HepG2 (cell line): Measurements from ENCODE around the gene CCDC148. TPM values are rescaled to one million over a fixed set of nuclear protein-coding genes. Genes with fewer than 3 reads are reported as not detected.

Experiments used
- ATAC-seq: fragments of 200-7000 bp; cut with Tn5 transposase; 3 replicates; pipeline ENCODE4 v1.9.1; 2020; ENCODE audit warnings: mild to moderate bottlenecking, moderate library complexity
- BruUV-seq: library from RNA; stranded (reverse); fragments of 400-500 nt; replicated peaks from 2 replicates; lab custom pipeline; 2021; lab: Mats Ljungman, UMichigan
- CTCF ChIA-PET: fragments of 300-600 bp; formaldehyde crosslinking; extraction: SDS; loops from one replicate; lab custom pipeline; 2021; ENCODE audit warnings: low total read pairs, inconsistent platforms, low intra/inter-chr PET ratio; lab: Yijun Ruan, JAX
- POLR2A ChIA-PET: fragments of 350-600 bp; sonication (Branson Sonifier 250); formaldehyde crosslinking; loops from one replicate; lab custom pipeline; 2020; ENCODE audit warnings: antibody characterized with exemption, inconsistent platforms; lab: Yijun Ruan, JAX
- DNase-seq: peaks from one replicate; pipeline ENCODE4 v3.0.0-alpha.2; 2015; ENCODE audit warnings: low spot score
- FAIRE-seq: peaks from 3 replicates; lab custom pipeline; 2011; peaks lifted over from hg19 to GRCh38; lab: Jason Lieb, UNC
- H2AFZ ChIP-seq: one replicate; pipeline ENCODE4 v1.6.1; 2011; ENCODE audit warnings: low read length, inconsistent platforms
- H3K27ac ChIP-seq: fragments of 300-600 bp; 3 replicates; pipeline ENCODE4 v1.8.0; 2011; ENCODE audit warnings: mixed run types, mild to moderate bottlenecking, mixed read lengths, low read length, inconsistent platforms; ENCODE audit not compliant: insufficient read depth; ENCODE audit errors: extremely low read length
- H3K27me3 ChIP-seq, 2 experiments: fragments of 200-600 bp in 1 of 2; 2 replicates in 1 of 2; 3 replicates in 1 of 2; pipeline versions ENCODE4 v1.6.0 to v1.8.0; 2011; ENCODE audit warnings: low read length in 2 of 2, mild to moderate bottlenecking in 2 of 2, moderate library complexity in 2 of 2, inconsistent platforms in 1 of 2; ENCODE audit not compliant: insufficient read depth in 2 of 2, control insufficient read depth in 1 of 2
- H3K36me3 ChIP-seq, 2 experiments: fragments of 200-600 bp in 1 of 2; replicated peaks in 1 of 2; 2 replicates in 1 of 2; 3 replicates in 1 of 2; pipeline versions ENCODE4 v1.5.1 to v1.8.0; 2011; ENCODE audit warnings: low read length in 2 of 2, inconsistent platforms in 1 of 2; ENCODE audit not compliant: insufficient read depth in 2 of 2, control insufficient read depth in 1 of 2
- H3K4me1 ChIP-seq: 2 replicates; pipeline ENCODE4 v1.5.1; 2012; ENCODE audit warnings: low read length, inconsistent platforms; ENCODE audit not compliant: insufficient read depth
- H3K4me2 ChIP-seq: 2 replicates; pipeline ENCODE4 v1.6.0; 2011; ENCODE audit warnings: low read depth, low read length, inconsistent platforms
- H3K4me3 ChIP-seq, 3 experiments: fragments of 200-600 bp in 1 of 3; sonication (generic), shearing (Covaris generic) in 1 of 3; replicated peaks in 1 of 3; 2 replicates each; pipeline ENCODE4 v1.5.1; 2011 to 2016; ENCODE audit warnings: low read length in 3 of 3, inconsistent platforms in 2 of 3, low read depth in 2 of 3, mild to moderate bottlenecking in 2 of 3, control low read depth in 1 of 3, mixed read lengths in 1 of 3; ENCODE audit not compliant: insufficient read depth in 1 of 3
- H3K79me2 ChIP-seq: one replicate; pipeline ENCODE4 v1.6.1; 2011; ENCODE audit warnings: low read length, inconsistent platforms; ENCODE audit not compliant: insufficient read depth
- H3K9ac ChIP-seq: 2 replicates; pipeline ENCODE4 v1.6.0; 2011; ENCODE audit warnings: mild to moderate bottlenecking, low read depth, low read length, inconsistent platforms; ENCODE audit not compliant: insufficient read depth
- H3K9me3 ChIP-seq: 2 replicates; pipeline ENCODE4 v1.5.1; 2012; ENCODE audit warnings: mild to moderate bottlenecking, low read length
- H4K20me1 ChIP-seq: 2 replicates; pipeline ENCODE4 v1.6.0; 2011; ENCODE audit warnings: inconsistent platforms, mild to moderate bottlenecking, low read length, moderate library complexity; ENCODE audit not compliant: insufficient read depth
- NCOA1 ChIP-seq: sonication (generic); formaldehyde crosslinking; IDR thresholded peaks from 2 replicates; pipeline ENCODE4 v1.9.0; 2021; ENCODE audit warnings: missing genetic modification reagents
- PHF5A ChIP-seq: IDR thresholded peaks from one replicate; pipeline ENCODE4 v1.6.1; 2018; ENCODE audit warnings: low read depth, missing genetic modification reagents; ENCODE audit not compliant: unreplicated experiment
- SETDB1 ChIP-seq: sonication (generic); formaldehyde crosslinking; IDR thresholded peaks from 2 replicates; pipeline ENCODE4 v1.5.1; 2020; ENCODE audit warnings: missing genetic modification reagents, mild to moderate bottlenecking, borderline replicate concordance
- SNRNP70 ChIP-seq: fragments of 200-400 bp; formaldehyde crosslinking; IDR thresholded peaks from 2 replicates; pipeline ENCODE4 v1.6.1; 2017; ENCODE audit warnings: mild to moderate bottlenecking, low read depth, low read length, moderate library complexity
- XRCC5 ChIP-seq: fragments of 200-400 bp; formaldehyde crosslinking; optimal IDR thresholded peaks from 2 replicates; pipeline ENCODE3; 2017; ENCODE audit warnings: mild to moderate bottlenecking, low read length
- ZNF331 ChIP-seq: sonication (generic); formaldehyde crosslinking; IDR thresholded peaks from 2 replicates; pipeline ENCODE4 v1.4.0; 2020; ENCODE audit warnings: missing genetic modification reagents
- ZNF383 ChIP-seq: sonication (generic); formaldehyde crosslinking; IDR thresholded peaks from 2 replicates; pipeline ENCODE4 v1.4.0; 2020; ENCODE audit warnings: missing genetic modification reagents, mild to moderate bottlenecking, borderline replicate concordance
- ZNF703 ChIP-seq: sonication (generic); formaldehyde crosslinking; IDR thresholded peaks from 2 replicates; pipeline ENCODE4 v1.5.1; 2020; ENCODE audit warnings: missing genetic modification reagents, mild to moderate bottlenecking, moderate library complexity, borderline replicate concordance
- ZNF737 ChIP-seq: sonication (generic); formaldehyde crosslinking; IDR thresholded peaks from 2 replicates; pipeline ENCODE4 v1.5.0; 2020; ENCODE audit warnings: missing genetic modification reagents, mild to moderate bottlenecking, borderline replicate concordance
- ZNF75D ChIP-seq: sonication (generic); formaldehyde crosslinking; IDR thresholded peaks from 2 replicates; pipeline ENCODE4 v1.8.1; 2023; ENCODE audit warnings: missing genetic modification reagents, mild to moderate bottlenecking, borderline replicate concordance
- WGBS: methylation state at CpG from one replicate; pipeline ENCODE4 v1.1.6; 2017; ENCODE audit warnings: low lambda C conversion rate; 5-methylcytosine and 5-hydroxymethylcytosine counted together
- in situ Hi-C: cut with HindIII; loops from 2 replicates; pipeline ENCODE4 v1.10.0; 2017; ENCODE audit warnings: low pct_unique_long_range_greater_than_20kb; ENCODE audit not compliant: extremely low pct_ligation_motif_present
- intact Hi-C: fragments of 100-400 bp; cut with micrococcal nuclease; formaldehyde crosslinking; loops from one replicate; pipeline ENCODE4 v1.10.0; 2022; ENCODE audit not compliant: unreplicated experiment
- polyA plus RNA-seq, 8 experiments: library from polyadenylated mRNA; depleted of rRNA in 3 of 8; stranded (reverse) in 7 of 8; unstranded in 1 of 8; fragments of >200 nt; fragmentation: Illumina TruSeq in 4 of 8; extraction: Trizol in 4 of 8; gene quantifications; 2 replicates each; pipeline versions ENCODE4 v1.2.1 to v1.2.3, GENCODE V29; 2011 to 2016; ENCODE audit warnings: low read depth in 4 of 8, missing spikeins in 1 of 8, mixed read lengths in 1 of 8; ENCODE audit not compliant: insufficient read depth in 1 of 8
- total RNA-seq, 5 experiments: library from RNA; depleted of rRNA; stranded (reverse); fragments of >200 nt; fragmentation: Illumina TruSeq; extraction: Trizol; gene quantifications; 2 replicates each; pipeline ENCODE4 v1.2.3, GENCODE V29; 2016; ENCODE audit warnings: low read depth in 1 of 5
- TF ChIP-seq, protein P1 (sequence below): sonication (generic); formaldehyde crosslinking; IDR thresholded peaks from 2 replicates; pipeline ENCODE4 v1.8.1; 2023; ENCODE audit warnings: mild to moderate bottlenecking, missing genetic modification reagents
- TF ChIP-seq, protein P2 (sequence below): sonication (generic); formaldehyde crosslinking; IDR thresholded peaks from 2 replicates; pipeline ENCODE4 v1.4.0; 2020; ENCODE audit warnings: missing genetic modification reagents
- TF ChIP-seq, protein P3 (sequence below): fragments of 450-650 bp; IDR thresholded peaks from 2 replicates; pipeline ENCODE4 v1.6.1; 2017; ENCODE audit warnings: mild to moderate bottlenecking

Gene CCDC148
- total and polyA plus RNA-seq, 2 of the 13 experiments (the other 11 are each of a cell fraction or from before 2014, with no cell fraction given) = 0.30 to 0.49 TPM

DNA sequence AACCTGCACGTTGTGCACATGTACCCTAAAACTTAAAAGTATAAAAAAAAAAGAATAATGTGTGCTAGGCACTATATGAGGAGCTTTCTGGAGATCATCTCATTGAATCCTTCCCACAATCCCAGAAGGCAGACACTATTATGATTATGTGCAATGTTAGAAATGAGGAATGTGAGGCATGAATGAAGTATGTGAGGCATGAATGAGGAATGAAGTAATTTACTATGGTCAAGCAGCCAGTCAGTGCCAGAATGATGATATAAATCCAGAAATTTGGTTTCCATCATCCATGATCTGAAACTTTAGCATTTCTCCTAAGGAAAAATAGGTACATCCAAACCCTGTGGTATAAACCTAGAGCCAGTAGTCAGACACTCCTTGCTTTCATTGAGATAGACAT lies 42.0 kb downstream of the CCDC148 start:
- 0 out of 2 replicates have a peak, but pooled peaks cover 6% of the 10 kb centered on the region for H3K9me3 ChIP-seq
- no peak for TF ChIP-seq PHF5A (CRISPR knock-in tag)
- no peak for TF ChIP-seq ZNF737
- no peak for TF ChIP-seq SNRNP70
- TF ChIP-seq, protein P1, sequence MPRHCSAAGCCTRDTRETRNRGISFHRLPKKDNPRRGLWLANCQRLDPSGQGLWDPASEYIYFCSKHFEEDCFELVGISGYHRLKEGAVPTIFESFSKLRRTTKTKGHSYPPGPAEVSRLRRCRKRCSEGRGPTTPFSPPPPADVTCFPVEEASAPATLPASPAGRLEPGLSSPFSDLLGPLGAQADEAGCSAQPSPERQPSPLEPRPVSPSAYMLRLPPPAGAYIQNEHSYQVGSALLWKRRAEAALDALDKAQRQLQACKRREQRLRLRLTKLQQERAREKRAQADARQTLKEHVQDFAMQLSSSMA (CRISPR knock-in tag) = no peak
- no peak for TF ChIP-seq ZNF383
- no peak for TF ChIP-seq ZNF331 (CRISPR knock-in tag)
- no peak for TF ChIP-seq ZNF75D (CRISPR knock-in tag)
- TF ChIP-seq, protein P2, sequence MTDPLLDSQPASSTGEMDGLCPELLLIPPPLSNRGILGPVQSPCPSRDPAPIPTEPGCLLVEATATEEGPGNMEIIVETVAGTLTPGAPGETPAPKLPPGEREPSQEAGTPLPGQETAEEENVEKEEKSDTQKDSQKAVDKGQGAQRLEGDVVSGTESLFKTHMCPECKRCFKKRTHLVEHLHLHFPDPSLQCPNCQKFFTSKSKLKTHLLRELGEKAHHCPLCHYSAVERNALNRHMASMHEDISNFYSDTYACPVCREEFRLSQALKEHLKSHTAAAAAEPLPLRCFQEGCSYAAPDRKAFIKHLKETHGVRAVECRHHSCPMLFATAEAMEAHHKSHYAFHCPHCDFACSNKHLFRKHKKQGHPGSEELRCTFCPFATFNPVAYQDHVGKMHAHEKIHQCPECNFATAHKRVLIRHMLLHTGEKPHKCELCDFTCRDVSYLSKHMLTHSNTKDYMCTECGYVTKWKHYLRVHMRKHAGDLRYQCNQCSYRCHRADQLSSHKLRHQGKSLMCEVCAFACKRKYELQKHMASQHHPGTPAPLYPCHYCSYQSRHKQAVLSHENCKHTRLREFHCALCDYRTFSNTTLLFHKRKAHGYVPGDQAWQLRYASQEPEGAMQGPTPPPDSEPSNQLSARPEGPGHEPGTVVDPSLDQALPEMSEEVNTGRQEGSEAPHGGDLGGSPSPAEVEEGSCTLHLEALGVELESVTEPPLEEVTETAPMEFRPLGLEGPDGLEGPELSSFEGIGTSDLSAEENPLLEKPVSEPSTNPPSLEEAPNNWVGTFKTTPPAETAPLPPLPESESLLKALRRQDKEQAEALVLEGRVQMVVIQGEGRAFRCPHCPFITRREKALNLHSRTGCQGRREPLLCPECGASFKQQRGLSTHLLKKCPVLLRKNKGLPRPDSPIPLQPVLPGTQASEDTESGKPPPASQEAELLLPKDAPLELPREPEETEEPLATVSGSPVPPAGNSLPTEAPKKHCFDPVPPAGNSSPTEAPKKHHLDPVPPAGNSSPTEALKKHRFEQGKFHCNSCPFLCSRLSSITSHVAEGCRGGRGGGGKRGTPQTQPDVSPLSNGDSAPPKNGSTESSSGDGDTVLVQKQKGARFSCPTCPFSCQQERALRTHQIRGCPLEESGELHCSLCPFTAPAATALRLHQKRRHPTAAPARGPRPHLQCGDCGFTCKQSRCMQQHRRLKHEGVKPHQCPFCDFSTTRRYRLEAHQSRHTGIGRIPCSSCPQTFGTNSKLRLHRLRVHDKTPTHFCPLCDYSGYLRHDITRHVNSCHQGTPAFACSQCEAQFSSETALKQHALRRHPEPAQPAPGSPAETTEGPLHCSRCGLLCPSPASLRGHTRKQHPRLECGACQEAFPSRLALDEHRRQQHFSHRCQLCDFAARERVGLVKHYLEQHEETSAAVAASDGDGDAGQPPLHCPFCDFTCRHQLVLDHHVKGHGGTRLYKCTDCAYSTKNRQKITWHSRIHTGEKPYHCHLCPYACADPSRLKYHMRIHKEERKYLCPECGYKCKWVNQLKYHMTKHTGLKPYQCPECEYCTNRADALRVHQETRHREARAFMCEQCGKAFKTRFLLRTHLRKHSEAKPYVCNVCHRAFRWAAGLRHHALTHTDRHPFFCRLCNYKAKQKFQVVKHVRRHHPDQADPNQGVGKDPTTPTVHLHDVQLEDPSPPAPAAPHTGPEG = no peak
- no peak for TF ChIP-seq XRCC5
- TF ChIP-seq, protein P3, sequence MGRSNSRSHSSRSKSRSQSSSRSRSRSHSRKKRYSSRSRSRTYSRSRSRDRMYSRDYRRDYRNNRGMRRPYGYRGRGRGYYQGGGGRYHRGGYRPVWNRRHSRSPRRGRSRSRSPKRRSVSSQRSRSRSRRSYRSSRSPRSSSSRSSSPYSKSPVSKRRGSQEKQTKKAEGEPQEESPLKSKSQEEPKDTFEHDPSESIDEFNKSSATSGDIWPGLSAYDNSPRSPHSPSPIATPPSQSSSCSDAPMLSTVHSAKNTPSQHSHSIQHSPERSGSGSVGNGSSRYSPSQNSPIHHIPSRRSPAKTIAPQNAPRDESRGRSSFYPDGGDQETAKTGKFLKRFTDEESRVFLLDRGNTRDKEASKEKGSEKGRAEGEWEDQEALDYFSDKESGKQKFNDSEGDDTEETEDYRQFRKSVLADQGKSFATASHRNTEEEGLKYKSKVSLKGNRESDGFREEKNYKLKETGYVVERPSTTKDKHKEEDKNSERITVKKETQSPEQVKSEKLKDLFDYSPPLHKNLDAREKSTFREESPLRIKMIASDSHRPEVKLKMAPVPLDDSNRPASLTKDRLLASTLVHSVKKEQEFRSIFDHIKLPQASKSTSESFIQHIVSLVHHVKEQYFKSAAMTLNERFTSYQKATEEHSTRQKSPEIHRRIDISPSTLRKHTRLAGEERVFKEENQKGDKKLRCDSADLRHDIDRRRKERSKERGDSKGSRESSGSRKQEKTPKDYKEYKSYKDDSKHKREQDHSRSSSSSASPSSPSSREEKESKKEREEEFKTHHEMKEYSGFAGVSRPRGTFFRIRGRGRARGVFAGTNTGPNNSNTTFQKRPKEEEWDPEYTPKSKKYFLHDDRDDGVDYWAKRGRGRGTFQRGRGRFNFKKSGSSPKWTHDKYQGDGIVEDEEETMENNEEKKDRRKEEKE = no peak
- no peak for TF ChIP-seq SETDB1 (CRISPR knock-in tag)
- no peak for TF ChIP-seq ZNF703 (CRISPR knock-in tag)
- TF ChIP-seq NCOA1 = no peak
- TF ChIP-seq, all 625 proteins: peak for 0
- Histone ChIP-seq H3K4me2 (no peak overlapping the region), H3K27me3 (no peaks in the 10 kb centered on the region), H2AFZ (no peak overlapping the region), H3K27ac (no peak overlapping the region), H4K20me1 (no peaks in the 10 kb centered on the region), H3K4me1 (peaks cover 10% of the 10 kb centered on the region), H3K79me2 (no peaks in the 10 kb centered on the region), H3K36me3 (no peaks in the 10 kb centered on the region), H3K4me3 (no peak overlapping the region), H3K9ac (no peak overlapping the region)
- CTCF ChIA-PET = no interaction called here
- in situ Hi-C loops (no loop called here), intact Hi-C loops (no loop called here)
- DNase-seq = no peak
- no peak for FAIRE-seq
- WGBS = 0% methylated on average over 1 of the region's 1 CpG
- BruUV-seq = no TSS peak
- no peak for ATAC-seq
- POLR2A ChIA-PET = no interaction called here
